Measurements from ENCODE around the gene SLC9C1.

SLC9C1 gene

GRCh38 chr3:112149136-112149535 is 144.9 kb downstream of the SLC9C1 start:
- H3K4me3 ChIP-seq (ENCODE audit: low read depth, low read length), result no peak overlapping the region
- TF ChIP-seq CTCF (IDR thresholded peaks at IDR 0.05; ENCODE audit: low read depth, low read length), result no peak

DNA sequence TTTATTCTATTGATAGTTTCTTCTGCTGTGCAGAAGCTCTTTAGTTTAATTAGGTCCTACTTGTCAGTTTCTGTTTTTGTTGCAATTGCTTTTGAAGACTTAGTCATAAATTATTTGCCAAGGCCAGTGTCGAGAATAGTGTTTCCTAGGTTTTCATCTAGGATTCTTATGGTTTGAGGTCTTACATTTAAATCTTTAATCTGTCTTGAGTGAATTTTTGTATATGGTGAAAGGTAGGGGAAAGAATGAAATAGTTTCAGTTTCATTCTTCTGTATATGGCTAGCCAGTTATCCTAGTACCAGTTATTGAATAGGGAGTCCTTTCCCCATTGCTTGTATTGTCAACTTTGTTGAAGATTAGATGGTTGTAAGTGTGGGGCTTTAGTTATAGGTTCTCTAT is 150.3 kb downstream of the SLC9C1 start:
- H3K4me3 ChIP-seq (ENCODE audit: low read depth, low read length), result no peak overlapping the region
- TF ChIP-seq CTCF (IDR thresholded peaks at IDR 0.05; ENCODE audit: low read depth, low read length), result no peak

DNA sequence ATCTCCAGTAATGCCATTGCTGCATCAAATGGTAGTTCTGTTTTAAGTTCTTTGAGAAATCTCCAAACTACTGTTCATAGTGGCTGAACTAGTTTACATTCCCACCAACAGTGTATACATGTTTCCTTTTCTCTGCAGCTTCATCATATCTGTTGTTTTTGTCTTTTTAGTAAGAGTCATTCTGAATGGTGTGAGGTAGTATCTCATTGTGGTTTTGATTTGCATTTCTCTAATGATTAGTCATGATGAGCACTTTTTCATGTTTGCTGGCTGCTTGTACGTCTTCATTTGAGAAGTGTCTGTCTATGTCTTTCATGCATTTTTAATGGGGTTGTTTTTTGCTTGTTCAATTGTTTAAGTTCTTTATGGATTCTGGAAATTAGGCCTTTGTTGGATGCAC is 150.8 kb downstream of the SLC9C1 start:
- no peak for TF ChIP-seq CTCF (IDR thresholded peaks at IDR 0.05; ENCODE audit: low read depth, low read length)
- H3K4me3 ChIP-seq (ENCODE audit: low read depth, low read length), result no peak overlapping the region

DNA sequence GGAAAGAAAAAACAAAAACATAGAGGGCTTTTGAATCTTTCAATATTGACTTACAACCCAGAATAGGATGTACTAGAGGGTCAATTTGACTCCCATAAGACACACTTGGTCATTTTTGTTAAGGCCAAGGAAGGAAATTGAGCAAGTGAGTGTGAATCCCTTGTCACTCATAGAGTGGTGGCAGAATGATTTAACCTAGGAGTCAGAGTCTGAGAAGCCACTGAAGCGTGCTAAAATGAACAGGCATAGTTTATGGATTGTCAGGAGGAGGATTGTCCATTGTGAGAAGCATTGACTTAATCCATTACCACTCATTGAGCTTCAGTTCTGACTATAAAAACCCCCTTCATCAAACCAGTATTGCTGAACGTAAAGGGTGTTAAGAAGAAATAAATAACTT is 152.7 kb downstream of the SLC9C1 start:
- TF ChIP-seq CTCF (IDR thresholded peaks at IDR 0.05; ENCODE audit: low read depth, low read length), result no peak
- no peak overlapping the region for H3K4me3 ChIP-seq (ENCODE audit: low read depth, low read length)

DNA sequence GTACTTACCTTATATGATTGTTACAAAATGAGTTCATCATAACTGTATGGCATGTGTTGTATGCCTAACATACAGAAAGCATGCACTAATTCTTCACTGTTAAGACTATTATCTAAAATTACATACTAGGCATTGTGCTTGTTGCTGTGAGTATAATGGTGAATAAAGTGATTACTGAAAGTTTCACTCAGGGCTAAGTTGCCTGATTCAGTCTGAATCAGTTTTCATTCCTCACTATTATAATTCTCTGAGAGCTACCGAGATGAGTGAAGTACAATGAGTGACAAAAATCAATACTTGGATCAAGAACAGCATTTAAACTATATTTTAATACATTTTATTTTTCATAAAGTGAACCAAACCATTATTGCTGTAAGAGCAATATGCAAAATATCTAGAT is 153.4 kb downstream of the SLC9C1 start:
- no peak for TF ChIP-seq CTCF (IDR thresholded peaks at IDR 0.05; ENCODE audit: low read depth, low read length)
- H3K4me3 ChIP-seq (ENCODE audit: low read depth, low read length), result no peak overlapping the region

DNA sequence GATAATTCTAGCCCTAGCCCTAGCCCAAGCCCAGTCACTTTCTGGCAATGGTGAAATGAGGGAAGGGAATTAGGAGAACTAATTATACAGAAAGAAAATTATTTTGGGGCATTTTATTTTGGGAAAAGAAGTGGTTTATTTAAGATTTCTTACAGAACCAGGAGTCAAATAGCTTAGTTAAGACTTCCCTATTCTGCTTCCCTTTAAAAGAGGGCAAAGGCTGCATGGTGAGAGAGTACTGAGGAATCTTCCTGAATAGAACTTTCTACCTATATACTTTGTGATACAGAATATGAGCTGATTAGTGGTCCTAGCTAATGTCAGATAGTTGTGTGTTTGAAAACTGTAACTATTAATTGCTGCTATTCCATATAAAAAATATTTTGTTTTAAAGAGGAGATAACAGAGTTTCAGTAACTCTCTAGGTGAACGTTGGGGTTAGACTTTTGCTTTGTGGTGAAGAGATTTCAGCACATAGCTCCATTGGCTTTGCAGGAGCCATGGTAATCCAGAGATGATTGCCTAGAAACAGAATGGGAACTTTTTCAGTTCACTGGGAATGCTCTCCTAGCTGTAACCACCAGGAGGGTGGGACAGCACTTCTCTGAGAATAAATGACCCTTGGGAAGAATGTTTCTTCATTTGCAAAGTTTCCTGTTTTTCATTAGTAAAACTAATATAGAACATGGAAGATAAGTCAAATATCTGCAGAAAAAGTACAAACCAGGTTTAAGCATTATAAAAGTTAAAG is 155.6 kb downstream of the SLC9C1 start:
- TF ChIP-seq CTCF (IDR thresholded peaks at IDR 0.05; ENCODE audit: low read depth, low read length), result no peak
- no peak overlapping the region for H3K4me3 ChIP-seq (ENCODE audit: low read depth, low read length)

DNA sequence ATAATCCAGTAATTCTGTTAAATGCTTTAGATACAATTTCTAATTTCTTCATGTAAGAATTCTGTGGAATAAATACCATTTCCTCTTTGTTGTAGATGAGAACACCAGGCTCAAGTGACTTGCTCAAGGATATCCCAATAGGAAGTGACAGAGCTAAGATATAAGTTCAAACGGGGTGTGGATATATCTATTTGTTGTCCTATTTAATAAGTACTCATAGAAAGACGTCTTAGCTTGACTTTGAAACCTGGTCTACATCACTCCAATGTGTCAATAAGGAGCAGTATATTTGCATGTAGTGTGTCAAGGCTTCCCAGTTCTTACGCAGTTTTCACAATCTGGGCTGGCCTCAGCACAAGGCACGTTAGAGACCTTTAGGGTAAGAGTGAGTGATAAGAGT is 156.2 kb downstream of the SLC9C1 start:
- TF ChIP-seq CTCF (IDR thresholded peaks at IDR 0.05; ENCODE audit: low read depth, low read length), result no peak
- H3K4me3 ChIP-seq (ENCODE audit: low read depth, low read length), result no peak overlapping the region

All from WI38 (cell line).